H1 (cell line): ENCODE results near the gene ZACN.

Experiments
- RAD21 ChIP-seq, 2 experiments: IDR thresholded peaks in 1 of 2; conservative IDR thresholded peaks in 1 of 2; 2 replicates each; pipeline ENCODE4 v1.6.1; 2011; ENCODE audit warnings: low read depth in 2 of 2, low read length in 2 of 2, improper control_type of control experiment in 1 of 2, inconsistent platforms in 1 of 2, mild to moderate bottlenecking in 1 of 2, moderate library complexity in 1 of 2
- TF ChIP-seq, protein P1 (sequence below), 3 experiments: IDR thresholded peaks; 1 replicate in 2 of 3; 2 replicates in 1 of 3; pipeline versions ENCODE4 v1.5.1 to v1.6.1; 2011; ENCODE audit warnings: low read length in 3 of 3, mild to moderate bottlenecking in 3 of 3, inconsistent platforms in 2 of 3, low read depth in 1 of 3, moderate library complexity in 1 of 3; ENCODE audit not compliant: insufficient read depth in 1 of 3; ENCODE audit errors: control extremely low read depth in 1 of 3

- TF ChIP-seq, protein P1, sequence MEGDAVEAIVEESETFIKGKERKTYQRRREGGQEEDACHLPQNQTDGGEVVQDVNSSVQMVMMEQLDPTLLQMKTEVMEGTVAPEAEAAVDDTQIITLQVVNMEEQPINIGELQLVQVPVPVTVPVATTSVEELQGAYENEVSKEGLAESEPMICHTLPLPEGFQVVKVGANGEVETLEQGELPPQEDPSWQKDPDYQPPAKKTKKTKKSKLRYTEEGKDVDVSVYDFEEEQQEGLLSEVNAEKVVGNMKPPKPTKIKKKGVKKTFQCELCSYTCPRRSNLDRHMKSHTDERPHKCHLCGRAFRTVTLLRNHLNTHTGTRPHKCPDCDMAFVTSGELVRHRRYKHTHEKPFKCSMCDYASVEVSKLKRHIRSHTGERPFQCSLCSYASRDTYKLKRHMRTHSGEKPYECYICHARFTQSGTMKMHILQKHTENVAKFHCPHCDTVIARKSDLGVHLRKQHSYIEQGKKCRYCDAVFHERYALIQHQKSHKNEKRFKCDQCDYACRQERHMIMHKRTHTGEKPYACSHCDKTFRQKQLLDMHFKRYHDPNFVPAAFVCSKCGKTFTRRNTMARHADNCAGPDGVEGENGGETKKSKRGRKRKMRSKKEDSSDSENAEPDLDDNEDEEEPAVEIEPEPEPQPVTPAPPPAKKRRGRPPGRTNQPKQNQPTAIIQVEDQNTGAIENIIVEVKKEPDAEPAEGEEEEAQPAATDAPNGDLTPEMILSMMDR (IDR thresholded peaks at IDR 0.05; ENCODE audit: control extremely low read depth in 1 of 3, insufficient read depth in 1 of 3, low read depth in 1 of 3, low read length in 3 of 3): no peak
- no peak for TF ChIP-seq RAD21 (IDR thresholded peaks at IDR 0.05 in 1 of 2, conservative IDR thresholded peaks at IDR 0.05 in 1 of 2; ENCODE audit: low read depth in 2 of 2, low read length in 2 of 2)
Measured at GRCh38 chr17:76054112-76054476, 24.9 kb upstream of the ZACN start.
